Parathyroid adenoma (tissue), 2 donors: Measurements from ENCODE around the gene RNF167.

ENCODE experiments used
- H2AFZ ChIP-seq: fragments of 300-600 bp; sonication (generic); one replicate; pipeline ENCODE4 v1.7.0; 2017; ENCODE audit warnings: antibody characterized with exemption, mild to moderate bottlenecking
- H3K27ac ChIP-seq: fragments of 300-600 bp; sonication (generic); one replicate; pipeline ENCODE4 v1.7.0; 2017
- H3K27me3 ChIP-seq: fragments of 300-600 bp; sonication (generic); one replicate; pipeline ENCODE4 v1.7.0; 2017; ENCODE audit warnings: low read length; ENCODE audit not compliant: control insufficient read depth, insufficient read depth
- H3K36me3 ChIP-seq: fragments of 300-600 bp; sonication (generic); one replicate; pipeline ENCODE4 v1.7.0; 2017; ENCODE audit warnings: low read length; ENCODE audit not compliant: control insufficient read depth, insufficient read depth
- H3K4me1 ChIP-seq: fragments of 300-600 bp; sonication (generic); one replicate; pipeline ENCODE4 v1.7.0; 2017; ENCODE audit warnings: control low read depth
- H3K4me2 ChIP-seq: fragments of 300-600 bp; sonication (generic); one replicate; pipeline ENCODE4 v1.7.0; 2017; ENCODE audit warnings: low read length
- H3K4me3 ChIP-seq: fragments of 300-600 bp; sonication (generic); one replicate; pipeline ENCODE4 v1.7.0; 2017; ENCODE audit warnings: low read depth, low read length
- H3K79me2 ChIP-seq: fragments of 300-600 bp; sonication (generic); one replicate; pipeline ENCODE4 v1.7.0; 2017; ENCODE audit warnings: control low read depth
- H3K9ac ChIP-seq: fragments of 300-600 bp; sonication (generic); one replicate; pipeline ENCODE4 v1.7.0; 2017; ENCODE audit warnings: mild to moderate bottlenecking
- H3K9me3 ChIP-seq: fragments of 300-600 bp; sonication (generic); one replicate; pipeline ENCODE4 v1.7.0; 2017; ENCODE audit warnings: low read length; ENCODE audit not compliant: control insufficient read depth
- CTCF ChIP-seq: fragments of 300-600 bp; sonication (generic); IDR thresholded peaks from one replicate; pipeline ENCODE4 v1.7.0; 2017; ENCODE audit warnings: antibody characterized with exemption, mild to moderate bottlenecking
- donor health status: primary hyperparathyroidism.

The RNF167 gene

GRCh38 chr17:4945944-4946280, 5.8 kb downstream of the RNF167 start:
- Histone ChIP-seq H3K27me3 (no peaks in the 10 kb centered on the region), H3K4me1 (peaks cover 21% of the 10 kb centered on the region), H3K9ac (no peak overlapping the region), H3K4me2 (no peak overlapping the region), H3K9me3 (no peaks in the 10 kb centered on the region), H3K36me3 (no peaks in the 10 kb centered on the region), H2AFZ (no peak overlapping the region), H3K4me3 (no peak overlapping the region), H3K79me2 (peaks cover 13% of the 10 kb centered on the region), H3K27ac (peak overlapping the region; percentile 92)
- TF ChIP-seq CTCF: no peak

GRCh38 chr17:4946312-4946976, 6.4 kb downstream of the RNF167 start:
- H3K36me3 ChIP-seq: no peaks in the 10 kb centered on the region
- H3K4me1 ChIP-seq: peaks cover 16% of the 10 kb centered on the region
- H3K27me3 ChIP-seq: no peaks in the 10 kb centered on the region
- no peak for TF ChIP-seq CTCF
- no peak overlapping the region for H2AFZ ChIP-seq
- H3K79me2 ChIP-seq: peaks cover 9% of the 10 kb centered on the region
- peak overlapping the region; percentile 79 for H3K4me2 ChIP-seq
- peak overlapping the region; percentile 98 for H3K4me3 ChIP-seq
- H3K9ac ChIP-seq: no peak overlapping the region
- peak overlapping the region; percentile 92 for H3K27ac ChIP-seq
- H3K9me3 ChIP-seq: no peaks in the 10 kb centered on the region

- Histone ChIP-seq H3K36me3 (no peaks in the 10 kb centered on the region), H3K4me1 (peaks cover 11% of the 10 kb centered on the region), H3K9me3 (no peaks in the 10 kb centered on the region), H3K79me2 (peaks cover 4% of the 10 kb centered on the region), H2AFZ (no peak overlapping the region), H3K4me3 (peak overlapping the region; percentile 98), H3K27ac (peak overlapping the region; percentile 92), H3K4me2 (peak overlapping the region; percentile 79), H3K9ac (no peak overlapping the region), H3K27me3 (no peaks in the 10 kb centered on the region)
- TF ChIP-seq CTCF: no peak
Measured at GRCh38 chr17:4947010-4947410, 6.9 kb downstream of the RNF167 start.

- Histone ChIP-seq H3K27ac (peak overlapping the region; percentile 92), H2AFZ (peak overlapping the region; percentile 70), H3K9me3 (no peaks in the 10 kb centered on the region), H3K4me2 (peak overlapping the region; percentile 79), H3K36me3 (no peaks in the 10 kb centered on the region), H3K4me1 (peaks cover 11% of the 10 kb centered on the region), H3K4me3 (peak overlapping the region; percentile 98), H3K9ac (peak overlapping the region; percentile 94), H3K27me3 (no peaks in the 10 kb centered on the region), H3K79me2 (peaks cover 4% of the 10 kb centered on the region)
- TF ChIP-seq CTCF: no peak
Measured at GRCh38 chr17:4947411-4948165, 7.5 kb downstream of the RNF167 start.
